GM23338 (cell line): Measurements from ENCODE around the gene KDM4B. TPM values are rescaled to one million over a fixed set of nuclear protein-coding genes. Genes with fewer than 3 reads are reported as not detected.

Experiments
- ATAC-seq: fragments of 200-7000 bp; cut with Tn5 transposase; 3 replicates; pipeline ENCODE4 v1.9.1; 2020
- DNase-seq: peaks from one replicate; pipeline ENCODE4 v3.0.0-alpha.2; 2015; ENCODE audit warnings: low spot score
- H2AFZ ChIP-seq: fragments of 200-600 bp; sonication (generic); 2 replicates; pipeline ENCODE4 v1.8.0; 2016; ENCODE audit warnings: antibody characterized with exemption, mild to moderate bottlenecking, moderate library complexity
- H3F3A ChIP-seq: fragments of 200-600 bp; sonication (generic); replicated peaks from 2 replicates; pipeline ENCODE4 v1.8.0; 2017; ENCODE audit warnings: antibody characterized with exemption, mixed run types, low read depth
- H3K27ac ChIP-seq: fragments of 200-600 bp; sonication (generic); 2 replicates; pipeline ENCODE4 v1.6.1; 2016; ENCODE audit warnings: low read depth
- H3K27me3 ChIP-seq: fragments of 200-600 bp; sonication (generic); 2 replicates; pipeline ENCODE4 v1.8.0; 2016; ENCODE audit warnings: mild to moderate bottlenecking, mixed run types, moderate library complexity; ENCODE audit not compliant: insufficient read depth
- H3K36me3 ChIP-seq: fragments of 200-600 bp; sonication (generic); 2 replicates; pipeline ENCODE4 v1.8.0; 2016; ENCODE audit warnings: mild to moderate bottlenecking; ENCODE audit not compliant: insufficient read depth
- H3K4me1 ChIP-seq: fragments of 200-600 bp; sonication (generic); 2 replicates; pipeline ENCODE4 v1.8.0; 2016; ENCODE audit warnings: mild to moderate bottlenecking, moderate library complexity; ENCODE audit not compliant: insufficient read depth
- H3K4me2 ChIP-seq: fragments of 200-600 bp; sonication (generic); 2 replicates; pipeline ENCODE4 v1.7.1; 2017; ENCODE audit warnings: mixed run types
- H3K4me3 ChIP-seq: fragments of 200-600 bp; sonication (generic); 2 replicates; pipeline ENCODE4 v1.6.1; 2016; ENCODE audit warnings: mixed run types
- H3K79me2 ChIP-seq: fragments of 200-600 bp; sonication (generic); replicated peaks from 2 replicates; pipeline ENCODE4 v1.8.0; 2017; ENCODE audit warnings: mild to moderate bottlenecking; ENCODE audit not compliant: insufficient read depth
- H3K9me2 ChIP-seq: fragments of 200-600 bp; sonication (generic); 2 replicates; pipeline ENCODE4 v1.8.0; 2017; ENCODE audit not compliant: insufficient read depth
- H4K20me1 ChIP-seq: fragments of 200-600 bp; sonication (generic); replicated peaks from 2 replicates; pipeline ENCODE4 v1.8.0; 2017; ENCODE audit warnings: mild to moderate bottlenecking; ENCODE audit not compliant: insufficient read depth
- H3K27ac Mint-ChIP-seq: 2 replicates; pipeline ENCODE4 v1.8.0; 2020; ENCODE audit warnings: inconsistent platforms, mild to moderate bottlenecking, moderate library complexity, mixed read lengths
- H3K27me3 Mint-ChIP-seq: 3 replicates; pipeline ENCODE4 v1.8.0; 2022; ENCODE audit warnings: low read depth, mild to moderate bottlenecking, moderate library complexity, mixed read lengths, inconsistent platforms; ENCODE audit not compliant: insufficient read depth, poor library complexity
- H3K36me3 Mint-ChIP-seq: 3 replicates; pipeline ENCODE4 v1.8.0; 2021; ENCODE audit warnings: low read depth, mild to moderate bottlenecking, inconsistent platforms, moderate library complexity, mixed read lengths
- H3K4me1 Mint-ChIP-seq: 3 replicates; pipeline ENCODE4 v1.8.0; 2020; ENCODE audit warnings: mild to moderate bottlenecking, inconsistent platforms, mixed read lengths
- H3K4me3 Mint-ChIP-seq: 3 replicates; pipeline ENCODE4 v1.8.0; 2021; ENCODE audit warnings: moderate library complexity, mild to moderate bottlenecking, inconsistent platforms, mixed read lengths
- H3K9me3 Mint-ChIP-seq: 3 replicates; pipeline ENCODE4 v1.8.0; 2020; ENCODE audit warnings: moderate library complexity, mild to moderate bottlenecking, inconsistent platforms, mixed read lengths
- ETS1 ChIP-seq: IDR thresholded peaks from 2 replicates; pipeline ENCODE4 v1.6.1; 2016; ENCODE audit warnings: antibody characterized with exemption
- EZH2 ChIP-seq: fragments of 200-600 bp; sonication (generic); IDR thresholded peaks from one replicate; pipeline ENCODE4 v1.8.0; 2017; ENCODE audit warnings: antibody characterized with exemption, mild to moderate bottlenecking, low read depth; ENCODE audit not compliant: unreplicated experiment
- EZH2phosphoT487 ChIP-seq: fragments of 200-600 bp; sonication (generic); IDR thresholded peaks from one replicate; pipeline ENCODE4 v1.8.1; 2018; ENCODE audit warnings: antibody characterized with exemption; ENCODE audit not compliant: unreplicated experiment
- JUNB ChIP-seq: IDR thresholded peaks from one replicate; pipeline ENCODE4 v1.6.1; 2016; ENCODE audit warnings: antibody characterized with exemption; ENCODE audit not compliant: unreplicated experiment
- REST ChIP-seq: IDR thresholded peaks from one replicate; pipeline ENCODE4 v1.6.1; 2018; ENCODE audit warnings: antibody characterized with exemption; ENCODE audit not compliant: unreplicated experiment
- STAT1 ChIP-seq: IDR thresholded peaks from one replicate; pipeline ENCODE4 v1.6.1; 2016; ENCODE audit warnings: antibody characterized with exemption; ENCODE audit not compliant: unreplicated experiment
- ZNF114 ChIP-seq: fragments of 250-450 bp; sonication (Bioruptor Pico); IDR thresholded peaks from 2 replicates; pipeline ENCODE4 v1.5.0; 2020; ENCODE audit warnings: mild to moderate bottlenecking, moderate library complexity
- ZNF462 ChIP-seq: fragments of 250-450 bp; sonication (Bioruptor Pico); IDR thresholded peaks from 2 replicates; pipeline ENCODE4 v1.5.0; 2020; ENCODE audit warnings: mild to moderate bottlenecking, moderate library complexity
- polyA plus RNA-seq: library from polyadenylated mRNA; unstranded; fragments of >200 nt; fragmentation: Nextera tagmentation; extraction: Ambion mirVana; gene quantifications from 2 replicates; pipeline ENCODE4 v1.2.1, GENCODE V29; 2016
- total RNA-seq: library from RNA; depleted of rRNA; stranded (reverse); fragments of >200 nt; shearing (Covaris generic); gene quantifications from 2 replicates; pipeline ENCODE4 v1.2.3, GENCODE V29; 2014

Gene KDM4B
- total and polyA plus RNA-seq, 2 experiments from 2014 or later = 9.1 to 27.6 TPM

- Histone ChIP-seq H2AFZ (no peak overlapping the region), H4K20me1 (no peaks in the 10 kb centered on the region; the same call in none of the 2 replicates), H3K4me3 (no peak overlapping the region), H3F3A (no peaks in the 10 kb centered on the region), H3K4me2 (no peak overlapping the region), H3K27me3 (no peaks in the 10 kb centered on the region), H3K27ac (no peak overlapping the region), H3K9me2 (no peaks in the 10 kb centered on the region), H3K36me3 (0 out of 2 replicates have a peak, but pooled peaks cover 6% of the 10 kb centered on the region), H3K4me1 (peaks cover 9% of the 10 kb centered on the region; the same call in 1 of the 2 replicates), H3K79me2 (no peaks in the 10 kb centered on the region)
- H3K27ac Mint-ChIP-seq = no peak overlapping the region
- H3K9me3 Mint-ChIP-seq = peaks cover 11% of the 10 kb centered on the region
- no peak for ATAC-seq
- peaks cover 8% of the 10 kb centered on the region for H3K27me3 Mint-ChIP-seq
- H3K36me3 Mint-ChIP-seq = peaks cover 22% of the 10 kb centered on the region
- no peak for DNase-seq
- TF ChIP-seq EZH2phosphoT487 (no peak), STAT1 (no peak), JUNB (no peak), ETS1 (no peak), ZNF114 (CRISPR knock-in tag) (no peak), REST (no peak), ZNF462 (CRISPR knock-in tag) (no peak), EZH2 (no peak)
- H3K4me3 Mint-ChIP-seq = no peak overlapping the region
- H3K4me1 Mint-ChIP-seq = peaks cover 13% of the 10 kb centered on the region
Measured at GRCh38 chr19:5066768-5067167, 97.9 kb downstream of the KDM4B start.
